Retinal pigment epithelial cell (primary cell): ENCODE results near the gene MRPL22.
"Not testable (repeated sequence)": the region's sequence is repeated elsewhere in the genome, so short reads cannot be mapped to it uniquely, and the experiment has no call there.

Source experiments
- DNase-seq: peaks from one replicate; pipeline ENCODE4 v3.0.0-alpha.2; 2010; ENCODE audit warnings: low read depth
- H3K4me3 ChIP-seq: 2 replicates; pipeline ENCODE4 v1.5.1; 2011; ENCODE audit warnings: mild to moderate bottlenecking, low read length, control low read depth, moderate library complexity
- CTCF ChIP-seq: conservative IDR thresholded peaks from 2 replicates; pipeline ENCODE4 v1.5.1; 2011; ENCODE audit warnings: low read depth, low read length, control low read depth, inconsistent platforms

MRPL22 gene

GRCh38 chr5:154899151-154899816 is 41.6 kb upstream of the MRPL22 start:
- TF ChIP-seq CTCF: no peak
- DNase-seq: no peak
- H3K4me3 ChIP-seq: no peak overlapping the region

- DNase-seq: no peak
- no peak overlapping the region for H3K4me3 ChIP-seq
- TF ChIP-seq CTCF: no peak
Measured at GRCh38 chr5:154900066-154900465, 40.8 kb upstream of the MRPL22 start.

GRCh38 chr5:154901276-154901675 is 39.6 kb upstream of the MRPL22 start:
- no peak for DNase-seq
- no peak for TF ChIP-seq CTCF
- H3K4me3 ChIP-seq: no peak overlapping the region

GRCh38 chr5:154901913-154902312 is 39.0 kb upstream of the MRPL22 start:
- TF ChIP-seq CTCF: no peak
- DNase-seq: no peak
- H3K4me3 ChIP-seq: no peak overlapping the region

GRCh38 chr5:154905601-154906000 is 35.3 kb upstream of the MRPL22 start:
- not testable (repeated sequence) for H3K4me3 ChIP-seq, DNase-seq

- no peak overlapping the region for H3K4me3 ChIP-seq
- DNase-seq: no peak
- TF ChIP-seq CTCF: no peak
Measured at GRCh38 chr5:154916874-154917273, 24.0 kb upstream of the MRPL22 start.

- TF ChIP-seq CTCF: no peak
- DNase-seq: no peak
- no peak overlapping the region for H3K4me3 ChIP-seq
Measured at GRCh38 chr5:154917757-154918156, 23.1 kb upstream of the MRPL22 start.
